ENCODE measurements around the gene PCDHB12. TPM values are rescaled to one million over a fixed set of nuclear protein-coding genes. Genes with fewer than 3 reads are reported as not detected.
"Not testable (repeated sequence)": the region's sequence is repeated elsewhere in the genome, so short reads cannot be mapped to it uniquely, and the experiment has no call there.

The PCDHB12 gene
- total RNA-seq, 1 donor from 2014 or later: 3.0 TPM

GRCh38 chr5:141213656-141214339 is 5.3 kb downstream of the PCDHB12 start, which contains the start of gene PCDHB13:
TSS of gene PCDHB13 (plus strand) at chr5:141213919. CDS start at chr5:141214124, 205 bp downstream.
- not testable (repeated sequence) for H3K27me3 ChIP-seq; H3F3A ChIP-seq (ENCODE audit: low read depth); H3K27ac Mint-ChIP-seq; H3K4me3 ChIP-seq; H3K9ac ChIP-seq; H3K27ac ChIP-seq; H3K4me1 ChIP-seq; H3K4me2 ChIP-seq; H3K79me2 ChIP-seq (ENCODE audit: low read depth); H3K4me1 Mint-ChIP-seq; H3K27me3 Mint-ChIP-seq (ENCODE audit: insufficient read depth, low read depth); H3K4me3 Mint-ChIP-seq; H3K9me3 ChIP-seq (ENCODE audit: low read depth); H3K36me3 ChIP-seq; H4K20me1 ChIP-seq (ENCODE audit: low read depth)
- peak within 1 kb of the TSS; percentile 63 for H2AFZ ChIP-seq (replicated peaks)
- DNase-seq (ENCODE audit: low spot score): peak; percentile 63
- peak; percentile 58 for TF ChIP-seq CTCF (IDR thresholded peaks at IDR 0.05)
- Mint-ChIP-seq H3K36me3 (peaks cover 14% of the 10 kb centered on the region), H3K9me3 (peaks cover 55% of the 10 kb centered on the region)

- H3K4me1 ChIP-seq; H3K4me3 ChIP-seq; H3K9ac ChIP-seq; H3K79me2 ChIP-seq (ENCODE audit: low read depth); H2AFZ ChIP-seq (replicated peaks); H3K36me3 ChIP-seq; H3K27me3 ChIP-seq; DNase-seq (ENCODE audit: low spot score); H4K20me1 ChIP-seq (ENCODE audit: low read depth); H3K4me1 Mint-ChIP-seq; H3K4me3 Mint-ChIP-seq; H3K4me2 ChIP-seq; H3K9me3 ChIP-seq (ENCODE audit: low read depth); H3F3A ChIP-seq (ENCODE audit: low read depth); H3K27ac ChIP-seq; H3K27ac Mint-ChIP-seq; H3K27me3 Mint-ChIP-seq (ENCODE audit: insufficient read depth, low read depth): not testable (repeated sequence)
- peaks cover 48% of the 10 kb centered on the region for H3K9me3 Mint-ChIP-seq
- peaks cover 14% of the 10 kb centered on the region for H3K36me3 Mint-ChIP-seq
Measured at GRCh38 chr5:141214583-141214982, 6.1 kb downstream of the PCDHB12 start.

GRCh38 chr5:141215504-141215903 is 7.0 kb downstream of the PCDHB12 start:
- not testable (repeated sequence) for H3K9me3 ChIP-seq (ENCODE audit: low read depth); DNase-seq (ENCODE audit: low spot score); H3F3A ChIP-seq (ENCODE audit: low read depth); H2AFZ ChIP-seq (replicated peaks); H3K9ac ChIP-seq; H3K4me3 Mint-ChIP-seq; H3K79me2 ChIP-seq (ENCODE audit: low read depth); H3K4me1 Mint-ChIP-seq; H3K27ac Mint-ChIP-seq; H4K20me1 ChIP-seq (ENCODE audit: low read depth); H3K27ac ChIP-seq; H3K27me3 Mint-ChIP-seq (ENCODE audit: insufficient read depth, low read depth); H3K4me2 ChIP-seq; H3K4me3 ChIP-seq; H3K27me3 ChIP-seq; H3K4me1 ChIP-seq; H3K36me3 ChIP-seq
- Mint-ChIP-seq H3K36me3 (peaks cover 10% of the 10 kb centered on the region), H3K9me3 (peaks cover 41% of the 10 kb centered on the region)

- peaks cover 39% of the 10 kb centered on the region for H3K9me3 Mint-ChIP-seq
- H3K36me3 Mint-ChIP-seq; H2AFZ ChIP-seq (replicated peaks); H4K20me1 ChIP-seq (ENCODE audit: low read depth); H3K79me2 ChIP-seq (ENCODE audit: low read depth); H3K27me3 Mint-ChIP-seq (ENCODE audit: insufficient read depth, low read depth); H3K9ac ChIP-seq; H3K4me1 ChIP-seq; H3K27ac ChIP-seq; H3K4me1 Mint-ChIP-seq; DNase-seq (ENCODE audit: low spot score); H3K4me2 ChIP-seq; H3F3A ChIP-seq (ENCODE audit: low read depth); H3K36me3 ChIP-seq; H3K4me3 ChIP-seq; H3K4me3 Mint-ChIP-seq; H3K27me3 ChIP-seq; H3K9me3 ChIP-seq (ENCODE audit: low read depth); H3K27ac Mint-ChIP-seq: not testable (repeated sequence)
Measured at GRCh38 chr5:141216035-141216434, 7.5 kb downstream of the PCDHB12 start.

GRCh38 chr5:141223112-141223783 is 14.7 kb downstream of the PCDHB12 start, which contains the start of gene PCDHB14:
TSS of gene PCDHB14 (plus strand) at chr5:141223343. CDS start at chr5:141223506, 163 bp downstream.
- Mint-ChIP-seq H3K27ac (peak within 1 kb of the TSS; percentile 39), H3K27me3 (ENCODE audit: insufficient read depth, low read depth) (peaks cover 2% of the 10 kb centered on the region), H3K4me1 (peaks cover 5% of the 10 kb centered on the region), H3K9me3 (peaks cover 28% of the 10 kb centered on the region), H3K36me3 (peaks cover 6% of the 10 kb centered on the region), H3K4me3 (peak within 1 kb of the TSS; percentile 78)
- Histone ChIP-seq H3K79me2 (ENCODE audit: low read depth) (no peaks in the 10 kb centered on the region), H3K4me2 (peak within 1 kb of the TSS; percentile 67), H3F3A (ENCODE audit: low read depth) (no peaks in the 10 kb centered on the region), H2AFZ (replicated peaks) (peak within 1 kb of the TSS; percentile 77), H3K4me1 (no peaks in the 10 kb centered on the region), H3K27me3 (no peaks in the 10 kb centered on the region), H3K27ac (no peak within 1 kb of the TSS), H3K9me3 (ENCODE audit: low read depth) (no peaks in the 10 kb centered on the region), H4K20me1 (ENCODE audit: low read depth) (no peaks in the 10 kb centered on the region), H3K9ac (no peak within 1 kb of the TSS), H3K4me3 (peak within 1 kb of the TSS; percentile 39), H3K36me3 (peaks cover 6% of the 10 kb centered on the region)
- peak; percentile 85 for DNase-seq (ENCODE audit: low spot score)
- no peak for TF ChIP-seq EZH2 (IDR thresholded peaks at IDR 0.05)
- peak; percentile 74 for TF ChIP-seq CTCF (IDR thresholded peaks at IDR 0.05)

GRCh38 chr5:141224844-141225243 is 16.3 kb downstream of the PCDHB12 start:
- not testable (repeated sequence) for H3K4me1 Mint-ChIP-seq; H3K27me3 ChIP-seq; H3K27ac ChIP-seq; H2AFZ ChIP-seq (replicated peaks); H3K79me2 ChIP-seq (ENCODE audit: low read depth); H3K36me3 Mint-ChIP-seq; H3K4me2 ChIP-seq; H3K4me3 ChIP-seq; H3F3A ChIP-seq (ENCODE audit: low read depth); H3K4me1 ChIP-seq; H4K20me1 ChIP-seq (ENCODE audit: low read depth); H3K27me3 Mint-ChIP-seq (ENCODE audit: insufficient read depth, low read depth); H3K36me3 ChIP-seq; H3K27ac Mint-ChIP-seq; H3K4me3 Mint-ChIP-seq; DNase-seq (ENCODE audit: low spot score); H3K9ac ChIP-seq; H3K9me3 ChIP-seq (ENCODE audit: low read depth)
- H3K9me3 Mint-ChIP-seq: peaks cover 29% of the 10 kb centered on the region
